ENCODE measurements around the gene STK24.

STK24 gene

DNA sequence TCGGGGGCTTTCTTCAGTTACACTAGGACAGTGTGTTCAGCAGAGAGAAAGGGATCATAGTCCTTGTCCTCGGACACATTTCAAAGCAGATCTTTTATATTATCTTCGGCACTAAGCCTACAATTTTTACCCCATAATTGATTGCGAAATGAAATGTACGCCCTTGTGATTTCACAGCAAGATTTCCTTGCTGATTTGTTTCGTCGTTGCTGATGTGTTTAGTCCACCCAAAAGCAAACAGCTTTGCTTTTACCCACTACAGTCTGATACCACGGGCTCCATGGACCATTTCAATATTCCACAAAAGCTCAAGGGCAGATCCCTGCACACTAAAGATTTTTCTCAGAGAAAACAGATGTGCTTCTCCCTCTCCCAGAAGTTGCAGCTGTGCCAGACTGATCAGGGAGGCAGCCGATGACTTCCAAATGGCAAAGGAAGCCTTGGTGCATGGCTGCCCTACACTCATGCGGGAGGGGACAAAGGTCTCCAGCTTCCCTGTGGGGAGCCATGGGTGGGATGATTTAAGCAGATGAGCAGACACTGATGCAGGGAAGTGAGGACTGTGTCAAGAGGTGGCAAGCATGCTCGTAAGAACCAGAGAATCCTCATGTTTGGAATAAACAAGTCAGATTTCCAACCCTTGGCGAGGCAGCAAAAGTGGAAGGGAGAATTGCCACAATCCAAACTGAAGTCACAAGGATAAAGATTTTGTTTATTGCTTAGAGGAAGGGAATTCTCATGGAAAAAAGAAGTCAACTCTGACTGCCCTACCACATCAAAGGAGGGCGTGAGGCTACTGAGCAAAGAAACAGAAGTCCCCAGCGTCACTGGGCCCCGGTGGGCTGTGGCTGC, 81.1 kb downstream of the STK24 start:
- 0 out of 2 replicates have a peak, but pooled peaks have one; percentile 6 for TF ChIP-seq CEBPB (IDR thresholded peaks at IDR 0.05)
- TF ChIP-seq, protein P1, sequence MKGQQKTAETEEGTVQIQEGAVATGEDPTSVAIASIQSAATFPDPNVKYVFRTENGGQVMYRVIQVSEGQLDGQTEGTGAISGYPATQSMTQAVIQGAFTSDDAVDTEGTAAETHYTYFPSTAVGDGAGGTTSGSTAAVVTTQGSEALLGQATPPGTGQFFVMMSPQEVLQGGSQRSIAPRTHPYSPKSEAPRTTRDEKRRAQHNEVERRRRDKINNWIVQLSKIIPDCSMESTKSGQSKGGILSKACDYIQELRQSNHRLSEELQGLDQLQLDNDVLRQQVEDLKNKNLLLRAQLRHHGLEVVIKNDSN (IDR thresholded peaks at IDR 0.05), result no peak

GRCh38 chr13:98494769-98495168, 82.1 kb downstream of the STK24 start:
- TF ChIP-seq FOXM1 (IDR thresholded peaks at IDR 0.05; ENCODE audit: borderline replicate concordance, low read depth) (no peak), RAD21 (IDR thresholded peaks at IDR 0.05; ENCODE audit: low read depth) (no peak), EGR1 (IDR thresholded peaks at IDR 0.05) (no peak), TEAD4 (IDR thresholded peaks at IDR 0.05) (no peak), TCF12 (IDR thresholded peaks at IDR 0.05; ENCODE audit: low read depth) (no peak), YY1 (IDR thresholded peaks at IDR 0.05; ENCODE audit: low read depth) (no peak), CREB1 (IDR thresholded peaks at IDR 0.05; ENCODE audit: low read depth) (no peak), MAX (IDR thresholded peaks at IDR 0.05) (no peak), CEBPB (IDR thresholded peaks at IDR 0.05) (no peak), NFIC (IDR thresholded peaks at IDR 0.05) (no peak), REST (IDR thresholded peaks at IDR 0.05; ENCODE audit: low read depth) (no peak), TAF1 (IDR thresholded peaks at IDR 0.05; ENCODE audit: low read depth) (no peak), EP300 (IDR thresholded peaks at IDR 0.05; ENCODE audit: borderline replicate concordance) (no peak)
- TF ChIP-seq, protein P1 (IDR thresholded peaks at IDR 0.05), result no peak

GRCh38 chr13:98493042-98493712, 83.7 kb downstream of the STK24 start:
- no peak for TF ChIP-seq ZBTB7A (IDR thresholded peaks at IDR 0.05; ENCODE audit: low read depth)
- no peak for TF ChIP-seq MAX (IDR thresholded peaks at IDR 0.05)
- TF ChIP-seq TEAD4 (IDR thresholded peaks at IDR 0.05), result no peak
- no peak for TF ChIP-seq FOXM1 (IDR thresholded peaks at IDR 0.05; ENCODE audit: borderline replicate concordance, low read depth)

- no peak for TF ChIP-seq FOXM1 (IDR thresholded peaks at IDR 0.05; ENCODE audit: borderline replicate concordance, low read depth)
- no peak for TF ChIP-seq NFIC (IDR thresholded peaks at IDR 0.05)
- TF ChIP-seq EGR1 (IDR thresholded peaks at IDR 0.05), result no peak
- TF ChIP-seq TAF1 (IDR thresholded peaks at IDR 0.05; ENCODE audit: low read depth), result no peak
- TF ChIP-seq TEAD4 (IDR thresholded peaks at IDR 0.05), result no peak
- TF ChIP-seq EP300 (IDR thresholded peaks at IDR 0.05; ENCODE audit: borderline replicate concordance), result no peak
- no peak for TF ChIP-seq ZBTB7A (IDR thresholded peaks at IDR 0.05; ENCODE audit: low read depth)
- TF ChIP-seq RAD21 (IDR thresholded peaks at IDR 0.05; ENCODE audit: low read depth), result no peak
- TF ChIP-seq MAX (IDR thresholded peaks at IDR 0.05), result no peak
- TF ChIP-seq, protein P1 (IDR thresholded peaks at IDR 0.05), result no peak
- TF ChIP-seq REST (IDR thresholded peaks at IDR 0.05; ENCODE audit: low read depth), result no peak
- no peak for TF ChIP-seq CEBPB (IDR thresholded peaks at IDR 0.05)
- TF ChIP-seq CREB1 (IDR thresholded peaks at IDR 0.05; ENCODE audit: low read depth), result no peak
- no peak for TF ChIP-seq YY1 (IDR thresholded peaks at IDR 0.05; ENCODE audit: low read depth)
- TF ChIP-seq TCF12 (IDR thresholded peaks at IDR 0.05; ENCODE audit: low read depth), result no peak
Measured at GRCh38 chr13:98492335-98493041, 84.4 kb downstream of the STK24 start.
